Loucy (cell line): ENCODE measurements around the gene APOBEC4.

Source experiments
- H2AFZ ChIP-seq: fragments of 200-600 bp; sonication (generic); 2 replicates; pipeline ENCODE4 v1.6.0; 2016; ENCODE audit warnings: antibody characterized with exemption, mild to moderate bottlenecking, low read length, moderate library complexity
- H3F3A ChIP-seq: fragments of 200-600 bp; 2 replicates; pipeline ENCODE4 v1.6.0; 2016; ENCODE audit warnings: antibody characterized with exemption, low read depth, mild to moderate bottlenecking
- H3K27me3 ChIP-seq: fragments of 200-600 bp; sonication (generic); 2 replicates; pipeline ENCODE4 v1.6.1; 2014; ENCODE audit warnings: low read length, mild to moderate bottlenecking; ENCODE audit not compliant: insufficient read depth, poor library complexity, severe bottlenecking
- H3K36me3 ChIP-seq: fragments of 200-600 bp; sonication (generic); 2 replicates; pipeline ENCODE4 v1.6.1; 2016; ENCODE audit warnings: low read length; ENCODE audit not compliant: insufficient read depth
- H3K4me1 ChIP-seq: fragments of 200-600 bp; sonication (generic); 2 replicates; pipeline ENCODE4 v1.5.1; 2014; ENCODE audit warnings: low read length, mild to moderate bottlenecking; ENCODE audit not compliant: insufficient read depth, poor library complexity, severe bottlenecking
- H3K4me2 ChIP-seq: fragments of 200-600 bp; sonication (generic); 2 replicates; pipeline ENCODE4 v1.6.0; 2014; ENCODE audit warnings: antibody characterized with exemption, low read length, low read depth, mild to moderate bottlenecking; ENCODE audit not compliant: poor library complexity, severe bottlenecking
- H3K4me3 ChIP-seq: fragments of 200-600 bp; sonication (generic); 2 replicates; pipeline ENCODE4 v1.5.1; 2014; ENCODE audit warnings: low read length, mild to moderate bottlenecking, mixed read lengths; ENCODE audit not compliant: poor library complexity, severe bottlenecking
- H3K79me2 ChIP-seq: fragments of 200-600 bp; sonication (generic); 2 replicates; pipeline ENCODE4 v1.6.1; 2014; ENCODE audit warnings: low read length; ENCODE audit not compliant: insufficient read depth
- H3K9ac ChIP-seq: fragments of 200-600 bp; sonication (generic); 2 replicates; pipeline ENCODE4 v1.6.0; 2014; ENCODE audit warnings: mild to moderate bottlenecking, low read depth, low read length, moderate library complexity; ENCODE audit not compliant: poor library complexity, severe bottlenecking
- H3K9me2 ChIP-seq: fragments of 200-600 bp; sonication (generic); replicated peaks from 2 replicates; pipeline ENCODE4 v1.6.1; 2016; ENCODE audit warnings: low read depth, low read length, mixed read lengths
- H3K9me3 ChIP-seq: fragments of 200-600 bp; sonication (generic); 2 replicates; pipeline ENCODE4 v1.6.1; 2014; ENCODE audit warnings: mild to moderate bottlenecking, antibody characterized with exemption, low read length, low read depth; ENCODE audit not compliant: insufficient read depth
- H4K20me1 ChIP-seq: fragments of 200-600 bp; sonication (generic); 2 replicates; pipeline ENCODE4 v1.6.0; 2014; ENCODE audit warnings: antibody characterized with exemption, low read length, mild to moderate bottlenecking; ENCODE audit not compliant: insufficient read depth, poor library complexity, severe bottlenecking
- CTCF ChIP-seq: fragments of 200-600 bp; sonication (generic); conservative IDR thresholded peaks from 2 replicates; pipeline ENCODE4 v1.5.1; 2014; ENCODE audit warnings: mild to moderate bottlenecking, antibody characterized with exemption, low read length
- EZH2phosphoT487 ChIP-seq: fragments of 200-600 bp; IDR thresholded peaks from 2 replicates; pipeline ENCODE4 v1.6.1; 2018; ENCODE audit warnings: antibody characterized with exemption, mild to moderate bottlenecking, moderate library complexity, borderline replicate concordance

The APOBEC4 gene

GRCh38 chr1:183676586-183677189 is 23.6 kb upstream of the APOBEC4 start:
- no peaks in the 10 kb centered on the region for H3F3A ChIP-seq
- no peaks in the 10 kb centered on the region for H3K4me1 ChIP-seq
- no peaks in the 10 kb centered on the region for H3K79me2 ChIP-seq
- no peak overlapping the region for H3K4me2 ChIP-seq
- no peaks in the 10 kb centered on the region for H3K9me3 ChIP-seq
- no peaks in the 10 kb centered on the region for H4K20me1 ChIP-seq
- no peak overlapping the region for H3K4me3 ChIP-seq
- no peaks in the 10 kb centered on the region for H3K36me3 ChIP-seq
- no peaks in the 10 kb centered on the region for H3K27me3 ChIP-seq
- H3K9ac ChIP-seq, result no peak overlapping the region
- TF ChIP-seq EZH2phosphoT487 (no peak), CTCF (no peak)
- H3K9me2 ChIP-seq, result no peaks in the 10 kb centered on the region
- H2AFZ ChIP-seq, result no peak overlapping the region

- H3K4me3 ChIP-seq, result no peak overlapping the region
- no peak overlapping the region for H3K9ac ChIP-seq
Observed at GRCh38 chr1:183675883-183676585, 22.9 kb upstream of the APOBEC4 start.

DNA sequence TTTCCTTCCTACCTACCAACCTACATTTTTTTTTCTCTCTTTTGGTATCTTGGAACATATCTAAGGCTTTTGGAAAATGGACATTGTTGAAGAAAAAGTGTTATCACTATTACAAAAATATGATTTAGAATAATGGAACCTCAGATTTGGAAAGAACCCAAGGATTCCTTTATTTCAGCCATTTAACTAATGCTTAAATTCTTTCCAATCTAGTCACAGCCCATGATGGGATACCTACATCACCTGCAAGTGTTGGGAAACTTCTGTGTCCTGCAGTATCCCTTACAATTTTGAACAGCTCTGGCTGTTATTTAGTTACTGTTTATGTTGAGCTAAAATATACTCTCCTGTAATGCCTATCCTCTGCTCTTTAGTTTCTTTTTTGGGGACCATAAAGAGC is 22.3 kb upstream of the APOBEC4 start:
- H4K20me1 ChIP-seq, result no peaks in the 10 kb centered on the region
- H3K4me2 ChIP-seq, result no peak overlapping the region
- no peak overlapping the region for H3K4me3 ChIP-seq
- H3K4me1 ChIP-seq, result no peaks in the 10 kb centered on the region
- H3K27me3 ChIP-seq, result no peaks in the 10 kb centered on the region
- H3K9ac ChIP-seq, result no peak overlapping the region
- no peaks in the 10 kb centered on the region for H3K79me2 ChIP-seq
- H2AFZ ChIP-seq, result no peak overlapping the region
- H3F3A ChIP-seq, result no peaks in the 10 kb centered on the region
- H3K9me2 ChIP-seq, result no peaks in the 10 kb centered on the region
- no peaks in the 10 kb centered on the region for H3K36me3 ChIP-seq
- TF ChIP-seq CTCF (no peak), EZH2phosphoT487 (no peak)
- peaks cover 7% of the 10 kb centered on the region; the same call in 1 of the 2 replicates for H3K9me3 ChIP-seq

More at GRCh38 chr1:183675883-183676585, 22.9 kb upstream of the APOBEC4 start:
- H3F3A ChIP-seq, result no peaks in the 10 kb centered on the region
- H3K4me1 ChIP-seq, result no peaks in the 10 kb centered on the region
- TF ChIP-seq CTCF, result no peak
- TF ChIP-seq EZH2phosphoT487, result no peak
- no peaks in the 10 kb centered on the region for H3K79me2 ChIP-seq
- H3K9me2 ChIP-seq, result no peaks in the 10 kb centered on the region
- 0 out of 2 replicates have a peak, but pooled peaks cover 3% of the 10 kb centered on the region for H3K9me3 ChIP-seq
- no peaks in the 10 kb centered on the region for H3K27me3 ChIP-seq
- no peaks in the 10 kb centered on the region for H4K20me1 ChIP-seq
- no peak overlapping the region for H3K4me2 ChIP-seq
- no peak overlapping the region for H2AFZ ChIP-seq
- H3K36me3 ChIP-seq, result no peaks in the 10 kb centered on the region
